Ascending aorta (tissue), 2 donors: ENCODE measurements around the gene KRTAP19-7. TPM values are rescaled to one million over a fixed set of nuclear protein-coding genes. Genes with fewer than 3 reads are reported as not detected.

Source experiments
- DNase-seq, 2 donors: peaks; one replicate each; pipeline ENCODE4 v3.0.0-alpha.2; 2019; ENCODE audit warnings: low spot score in 2 of 2
- H3K27ac ChIP-seq, 2 donors: fragments of 200-600 bp; sonication (generic); one replicate each; pipeline ENCODE4 v1.5.1; 2016 to 2017; ENCODE audit warnings: mild to moderate bottlenecking in 1 of 2
- H3K27me3 ChIP-seq: fragments of 200-600 bp; sonication (generic); one replicate; pipeline ENCODE4 v1.5.1; 2017
- H3K36me3 ChIP-seq, 2 donors: fragments of 200-600 bp; sonication (generic); one replicate each; pipeline ENCODE4 v1.5.1; 2016
- H3K4me1 ChIP-seq, 2 donors: fragments of 200-600 bp; sonication (generic); one replicate each; pipeline ENCODE4 v1.5.1; 2016 to 2017; ENCODE audit warnings: mild to moderate bottlenecking in 1 of 2
- H3K4me3 ChIP-seq, 2 donors: fragments of 200-600 bp; sonication (generic); one replicate each; pipeline ENCODE4 v1.5.1; 2016 to 2017; ENCODE audit warnings: mild to moderate bottlenecking in 1 of 2
- H3K9me3 ChIP-seq, 2 donors: fragments of 200-600 bp; sonication (generic); one replicate each; pipeline ENCODE4 v1.5.1; 2016
- intact Hi-C: fragments of 100-400 bp; cut with DNase I; formaldehyde crosslinking; loops from one replicate; pipeline ENCODE4 v1.15.1; 2023
- total RNA-seq: library from RNA; depleted of rRNA; stranded (reverse); fragments of >200 nt; gene quantifications from one replicate; pipeline ENCODE4 v1.1.0, GENCODE V29; 2016
- TF ChIP-seq, protein P1 (sequence below), 3 experiments: fragments of 200-600 bp in 2 of 3; fragments of 450-650 bp in 1 of 3; sonication (generic) in 2 of 3; IDR thresholded peaks; one replicate each; pipeline ENCODE4 v1.5.1; 2016 to 2019; ENCODE audit warnings: antibody characterized with exemption in 3 of 3, mild to moderate bottlenecking in 1 of 3, moderate library complexity in 1 of 3

KRTAP19-7 gene
- total RNA-seq, 1 donor from 2014 or later: not detected

DNA sequence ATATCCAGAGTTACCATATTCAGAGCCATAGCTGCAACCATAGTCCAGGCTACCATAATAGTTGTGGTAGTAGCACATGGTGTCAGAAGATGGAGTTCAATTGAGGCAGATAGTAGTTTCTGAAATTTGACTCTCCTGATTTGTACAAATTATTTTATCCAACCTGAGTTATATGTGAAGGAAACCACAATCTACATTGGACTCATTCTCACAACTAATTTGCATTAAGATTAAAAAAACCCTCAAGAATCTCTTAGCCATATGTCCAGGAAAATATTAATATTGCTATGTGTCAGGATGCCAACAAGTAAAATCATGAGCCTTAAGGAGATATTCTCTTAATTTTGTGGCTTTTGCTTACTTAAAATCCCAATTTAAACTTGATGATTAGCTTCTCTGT is 29.2 kb upstream of the KRTAP19-7 start, which contains the start of gene KRTAP22-2:
KRTAP22-2 (minus strand) TSS at position 101 of the 400 bp plus-strand sequence.
- Histone ChIP-seq H3K27me3 (no peaks in the 10 kb centered on the region), H3K36me3 (no peaks in the 10 kb centered on the region), H3K4me1 (no peaks in the 10 kb centered on the region), H3K27ac (no peak within 1 kb of the TSS), H3K9me3 (no peaks in the 10 kb centered on the region), H3K4me3 (no peak within 1 kb of the TSS)
- DNase-seq: no peak
- TF ChIP-seq, protein P1, sequence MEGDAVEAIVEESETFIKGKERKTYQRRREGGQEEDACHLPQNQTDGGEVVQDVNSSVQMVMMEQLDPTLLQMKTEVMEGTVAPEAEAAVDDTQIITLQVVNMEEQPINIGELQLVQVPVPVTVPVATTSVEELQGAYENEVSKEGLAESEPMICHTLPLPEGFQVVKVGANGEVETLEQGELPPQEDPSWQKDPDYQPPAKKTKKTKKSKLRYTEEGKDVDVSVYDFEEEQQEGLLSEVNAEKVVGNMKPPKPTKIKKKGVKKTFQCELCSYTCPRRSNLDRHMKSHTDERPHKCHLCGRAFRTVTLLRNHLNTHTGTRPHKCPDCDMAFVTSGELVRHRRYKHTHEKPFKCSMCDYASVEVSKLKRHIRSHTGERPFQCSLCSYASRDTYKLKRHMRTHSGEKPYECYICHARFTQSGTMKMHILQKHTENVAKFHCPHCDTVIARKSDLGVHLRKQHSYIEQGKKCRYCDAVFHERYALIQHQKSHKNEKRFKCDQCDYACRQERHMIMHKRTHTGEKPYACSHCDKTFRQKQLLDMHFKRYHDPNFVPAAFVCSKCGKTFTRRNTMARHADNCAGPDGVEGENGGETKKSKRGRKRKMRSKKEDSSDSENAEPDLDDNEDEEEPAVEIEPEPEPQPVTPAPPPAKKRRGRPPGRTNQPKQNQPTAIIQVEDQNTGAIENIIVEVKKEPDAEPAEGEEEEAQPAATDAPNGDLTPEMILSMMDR (IDR thresholded peaks at IDR 0.05): no peak
- intact Hi-C loops: no loop called here

DNA sequence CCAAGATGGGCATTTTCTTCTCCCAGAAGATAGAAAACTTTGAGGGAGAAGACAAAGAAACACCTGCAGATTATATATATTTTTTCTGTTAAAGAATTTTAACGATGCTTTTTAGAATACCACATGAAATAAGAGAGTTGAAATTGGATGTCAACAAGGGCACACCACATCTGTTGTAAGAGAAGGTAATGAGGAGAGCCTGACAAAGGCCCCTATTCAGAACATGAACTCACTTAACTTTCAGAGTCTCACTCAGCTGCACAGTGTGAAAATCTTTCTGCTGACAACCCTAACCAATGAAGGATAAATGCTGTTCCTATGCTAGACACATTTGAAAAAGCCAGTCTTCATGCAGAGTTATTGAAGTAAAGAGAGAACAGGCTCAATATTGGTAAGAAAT is 21.8 kb upstream of the KRTAP19-7 start:
- TF ChIP-seq, protein P1 (IDR thresholded peaks at IDR 0.05): no peak
- no peak for DNase-seq
- Histone ChIP-seq H3K36me3 (no peaks in the 10 kb centered on the region), H3K27me3 (no peaks in the 10 kb centered on the region), H3K4me1 (no peaks in the 10 kb centered on the region), H3K9me3 (no peaks in the 10 kb centered on the region), H3K27ac (no peak overlapping the region), H3K4me3 (no peak overlapping the region)
- intact Hi-C loops: no loop called here

DNA sequence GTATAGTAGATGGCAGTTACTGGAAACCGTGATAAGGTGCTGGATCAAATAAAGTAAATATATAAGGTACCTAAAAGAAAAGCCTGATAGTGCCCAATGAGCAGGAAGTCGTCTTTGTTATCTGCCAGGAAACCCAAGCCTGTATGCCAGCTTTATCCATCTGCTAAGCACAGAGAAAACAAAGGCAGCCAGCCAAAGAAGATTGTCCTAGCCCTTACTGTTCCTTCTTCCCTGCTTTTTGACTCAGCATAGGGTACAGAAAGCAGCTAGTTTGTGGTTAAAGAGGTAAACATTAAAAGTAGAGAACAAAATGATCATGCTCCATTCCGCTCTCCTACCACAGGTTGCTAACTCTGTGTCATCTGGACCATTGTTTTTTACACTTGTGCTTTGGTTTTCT is 19.0 kb upstream of the KRTAP19-7 start:
- TF ChIP-seq, protein P1 (IDR thresholded peaks at IDR 0.05): no peak
- intact Hi-C loops: no loop called here

DNA sequence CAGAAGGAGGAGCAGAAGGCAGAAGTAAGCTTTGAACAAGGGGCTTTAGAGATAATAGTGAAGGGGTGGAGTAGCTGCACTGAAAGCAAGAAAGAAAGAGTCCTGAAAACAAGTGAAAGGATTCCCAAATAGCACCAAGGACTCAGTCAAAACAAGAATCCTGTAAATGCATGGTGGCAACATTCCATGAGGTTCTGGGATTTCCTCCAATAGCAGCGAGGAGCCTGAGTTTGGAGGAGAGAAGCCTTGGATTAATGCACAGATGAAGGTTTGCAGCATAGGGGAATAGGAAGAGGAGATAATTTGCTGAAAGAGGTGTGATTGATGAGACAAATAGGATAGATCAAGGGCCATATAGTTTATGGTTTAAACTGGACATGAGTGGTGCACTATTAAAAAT is 18.2 kb upstream of the KRTAP19-7 start:
- TF ChIP-seq, protein P1 (IDR thresholded peaks at IDR 0.05): no peak
- DNase-seq: no peak
- no peaks in the 10 kb centered on the region for H3K4me1 ChIP-seq
- H3K36me3 ChIP-seq: no peaks in the 10 kb centered on the region
- no peaks in the 10 kb centered on the region for H3K27me3 ChIP-seq
- intact Hi-C loops: no loop called here
- no peak overlapping the region for H3K27ac ChIP-seq
- no peak overlapping the region for H3K4me3 ChIP-seq
- H3K9me3 ChIP-seq: no peaks in the 10 kb centered on the region

More for the DNA sequence above, 19.0 kb upstream of the KRTAP19-7 start:
- Histone ChIP-seq H3K4me1 (no peaks in the 10 kb centered on the region), H3K36me3 (no peaks in the 10 kb centered on the region), H3K9me3 (no peaks in the 10 kb centered on the region), H3K27ac (no peak overlapping the region), H3K4me3 (no peak overlapping the region), H3K27me3 (no peaks in the 10 kb centered on the region)
- no peak for DNase-seq

DNA sequence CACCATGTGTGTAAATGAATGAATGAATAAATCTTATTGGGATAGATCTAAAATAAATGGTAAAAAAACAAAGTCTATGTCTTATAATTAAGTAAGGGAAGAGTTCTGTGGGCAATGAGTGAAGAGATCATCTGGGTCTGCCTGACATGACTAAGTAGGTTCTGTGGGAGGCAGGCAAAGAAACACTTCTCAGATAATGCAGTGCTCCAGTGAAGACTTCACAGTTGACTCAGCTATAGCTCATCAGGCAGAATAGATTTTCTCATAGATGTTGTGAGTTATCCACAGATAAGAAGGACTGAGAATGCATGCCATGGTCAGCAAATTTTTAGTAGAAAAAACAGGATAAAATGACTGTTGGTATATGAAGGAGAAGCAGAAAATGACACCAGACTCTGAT is 16.7 kb upstream of the KRTAP19-7 start:
- no peak for DNase-seq
- H3K4me3 ChIP-seq: no peak overlapping the region
- H3K9me3 ChIP-seq: no peaks in the 10 kb centered on the region
- H3K27me3 ChIP-seq: no peaks in the 10 kb centered on the region
- TF ChIP-seq, protein P1 (IDR thresholded peaks at IDR 0.05): no peak
- H3K27ac ChIP-seq: no peak overlapping the region
- no peaks in the 10 kb centered on the region for H3K4me1 ChIP-seq
- intact Hi-C loops: no loop called here
- H3K36me3 ChIP-seq: no peaks in the 10 kb centered on the region

DNA sequence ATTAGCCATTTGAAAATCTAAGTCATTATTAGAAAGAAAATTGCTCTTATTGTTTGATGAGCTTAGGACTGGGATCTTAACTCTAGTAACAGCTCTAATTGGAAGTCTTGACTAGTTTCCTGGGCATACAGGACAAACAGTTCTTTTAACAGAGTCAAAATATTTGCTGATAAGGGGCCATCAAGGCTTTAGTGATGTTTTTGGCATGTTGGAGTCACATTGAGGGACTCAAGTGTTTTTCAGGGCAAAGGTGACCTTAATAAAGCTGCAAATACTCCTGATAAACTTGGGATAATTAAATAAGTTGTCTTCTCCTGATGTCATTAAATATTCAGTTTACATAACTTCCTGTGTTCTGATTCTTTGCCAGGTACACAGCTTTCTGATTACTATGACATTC is 6.5 kb upstream of the KRTAP19-7 start:
- intact Hi-C loops: no loop called here
- H3K9me3 ChIP-seq: no peaks in the 10 kb centered on the region
- TF ChIP-seq, protein P1 (IDR thresholded peaks at IDR 0.05): no peak
- no peak overlapping the region for H3K4me3 ChIP-seq
- H3K27me3 ChIP-seq: no peaks in the 10 kb centered on the region
- DNase-seq: no peak
- H3K36me3 ChIP-seq: no peaks in the 10 kb centered on the region
- no peak overlapping the region for H3K27ac ChIP-seq
- H3K4me1 ChIP-seq: no peaks in the 10 kb centered on the region
